GM03348 (cell line): Measurements from ENCODE around the gene CAMTA1.

Experiments
- DNase-seq: peaks from one replicate; pipeline ENCODE4 v3.0.0; 2012; ENCODE audit warnings: low spot score

Gene CAMTA1

DNA sequence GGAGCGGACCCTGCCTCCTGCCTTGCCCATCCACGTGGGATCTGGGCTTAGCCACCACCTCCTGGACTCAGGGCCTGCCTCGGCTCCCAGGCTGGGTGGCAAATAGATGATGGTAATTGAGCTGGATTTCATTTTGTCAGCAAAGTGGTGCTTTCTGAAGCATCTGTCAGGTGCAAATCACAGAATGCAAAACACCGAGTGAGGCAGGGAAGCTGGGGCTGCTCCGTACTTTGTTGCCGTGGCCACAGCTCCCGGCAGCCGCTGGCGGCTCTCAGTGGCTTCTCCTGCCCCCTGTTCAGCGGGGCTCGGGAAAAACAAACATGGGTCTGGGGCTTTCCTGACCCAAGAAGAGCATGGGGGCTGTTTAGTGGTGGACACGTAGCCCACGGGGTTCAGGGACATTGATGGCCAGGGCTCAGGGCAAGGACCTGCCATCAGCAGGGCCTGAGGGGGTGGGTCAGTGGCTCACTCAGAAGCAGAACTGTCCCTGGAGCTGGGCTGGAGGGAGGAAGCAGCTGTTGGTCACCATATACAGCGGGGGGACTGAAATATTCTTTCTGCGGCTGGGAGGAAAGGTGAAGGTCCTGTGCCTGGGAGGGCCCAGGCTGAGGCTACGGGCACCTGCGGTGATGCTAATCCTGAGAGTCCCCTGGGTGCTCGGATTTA, 855.8 kb downstream of the CAMTA1 start:
- no peak for DNase-seq

DNA sequence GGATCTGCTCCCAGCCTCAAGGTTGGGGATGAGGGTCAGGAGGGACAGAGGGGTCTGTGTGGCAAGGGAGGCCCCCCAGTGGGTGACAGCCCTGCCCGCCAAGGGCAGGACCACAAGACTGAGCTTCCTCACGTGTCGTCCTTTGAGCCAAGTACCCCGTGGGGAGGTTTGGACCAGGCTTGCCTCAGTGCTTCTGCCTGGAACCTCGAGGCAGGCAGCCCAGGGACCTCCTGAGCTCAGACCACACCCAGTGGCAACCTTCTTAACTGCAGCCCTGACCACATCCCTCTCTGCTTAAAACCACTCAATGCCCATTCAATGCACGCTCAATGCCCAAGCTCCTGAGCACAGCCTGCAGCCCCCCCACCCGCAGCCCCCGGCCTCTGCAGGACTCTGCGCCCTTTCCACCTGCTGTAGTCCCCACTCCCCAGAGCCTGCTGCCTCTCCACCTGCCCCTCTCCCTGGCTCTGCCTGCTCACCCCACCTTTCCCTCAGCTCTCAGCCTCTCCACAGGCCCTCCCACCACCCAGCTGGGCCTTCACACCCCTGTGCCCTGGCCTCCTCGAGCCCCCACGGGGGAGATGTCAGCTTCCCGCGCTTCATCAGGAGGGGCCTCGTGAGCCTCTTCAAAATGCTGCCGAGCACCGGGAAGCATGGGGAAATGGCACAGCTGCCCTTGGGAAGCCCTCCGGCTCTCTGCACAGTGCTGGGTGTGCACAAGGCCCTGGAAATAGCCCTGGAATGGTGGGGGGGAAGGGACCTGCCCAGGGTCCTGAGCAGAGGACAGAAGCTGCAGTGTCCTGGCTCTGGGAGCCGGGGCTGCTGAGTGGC, 856.5 kb downstream of the CAMTA1 start:
- DNase-seq, result no peak

DNA sequence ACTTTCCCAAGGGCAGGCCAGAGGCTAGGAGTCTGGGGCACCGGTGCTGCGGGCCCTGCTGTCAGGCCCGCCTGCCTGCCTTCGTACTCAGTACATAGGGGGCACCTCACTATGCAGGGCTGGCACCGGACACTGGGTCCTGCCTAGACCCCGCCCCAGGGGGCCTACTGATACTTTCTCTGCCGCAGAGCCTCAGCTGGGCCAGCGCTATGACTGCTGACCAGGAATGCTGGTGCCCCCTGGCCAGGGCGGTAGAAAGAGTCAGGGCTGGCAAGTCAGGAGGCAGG, 857.1 kb downstream of the CAMTA1 start:
- DNase-seq, result no peak

DNA sequence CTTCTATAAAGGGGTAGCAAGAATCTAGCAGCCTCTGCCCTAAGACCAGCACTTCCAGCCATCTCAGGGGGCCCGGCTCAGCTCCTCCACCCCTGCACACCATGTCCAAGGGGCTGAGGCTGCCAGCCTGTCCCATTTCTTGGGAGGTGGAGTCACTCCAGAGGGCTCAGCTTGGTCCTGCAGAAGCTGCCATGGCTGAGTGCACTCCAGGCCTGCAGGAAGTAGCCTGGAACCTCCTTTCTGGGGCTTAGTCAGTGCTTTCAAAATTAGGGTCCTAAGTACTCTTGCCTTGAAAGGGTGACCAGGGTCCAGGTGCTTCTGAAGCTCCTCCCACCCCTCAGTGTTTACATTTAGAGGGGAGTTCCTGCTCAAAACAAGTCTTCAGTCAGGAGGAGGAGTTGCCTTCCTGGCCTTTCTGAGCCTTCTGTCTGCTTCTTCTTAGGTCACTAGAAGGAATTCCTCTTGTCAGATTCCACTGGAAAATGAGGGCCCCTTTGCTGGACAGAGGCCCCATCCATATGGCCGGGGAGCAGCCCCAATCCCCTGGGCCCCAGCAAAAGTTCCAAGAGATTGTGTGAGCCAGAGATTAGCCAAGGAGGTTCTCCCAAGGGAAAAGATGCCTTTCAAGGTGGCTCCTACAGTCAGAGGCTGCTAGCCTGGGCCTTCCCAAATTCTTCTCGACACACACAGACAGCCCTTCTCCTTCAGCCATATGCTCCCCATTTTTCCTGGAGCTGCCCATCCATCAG, 857.7 kb downstream of the CAMTA1 start:
- no peak for DNase-seq

DNA sequence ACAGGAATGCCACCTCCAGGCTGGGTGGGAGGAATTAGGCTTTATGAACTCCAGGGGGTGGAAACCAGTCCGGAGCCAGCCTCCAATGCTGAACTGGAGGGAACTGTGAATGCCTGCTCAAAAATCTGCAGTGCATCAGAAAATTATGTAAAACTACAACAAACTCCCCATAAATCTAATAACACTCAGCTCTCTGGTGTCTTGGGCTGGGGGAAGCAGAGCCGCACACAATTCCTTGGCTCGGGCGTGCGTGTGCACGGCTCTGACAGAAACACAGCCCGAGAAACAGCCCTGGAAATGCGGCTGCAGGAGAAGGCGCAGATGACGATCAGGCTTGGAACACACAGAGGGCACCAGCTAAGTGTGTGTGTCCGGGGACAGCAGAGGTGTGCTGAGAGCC, 858.3 kb downstream of the CAMTA1 start:
- no peak for DNase-seq

DNA sequence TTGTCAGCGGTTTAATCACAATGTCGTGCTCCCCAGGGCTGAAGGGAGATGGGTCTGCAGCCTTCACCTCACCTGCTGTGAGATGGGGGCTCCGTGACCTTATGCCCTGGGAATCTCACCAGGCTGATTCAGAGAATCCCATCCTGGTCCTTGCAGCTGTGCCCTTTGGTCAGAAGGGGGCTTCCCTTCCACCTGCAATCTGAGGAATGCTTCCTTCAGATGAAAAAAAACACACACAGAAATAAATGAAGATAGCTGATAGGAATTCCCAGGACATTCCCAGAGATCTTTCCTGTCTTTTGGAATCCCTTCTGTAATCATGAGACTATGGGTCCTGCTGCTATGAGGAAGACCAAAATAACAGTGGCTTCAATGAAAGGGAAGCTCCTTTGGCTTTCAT, 858.8 kb downstream of the CAMTA1 start:
- DNase-seq, result no peak

DNA sequence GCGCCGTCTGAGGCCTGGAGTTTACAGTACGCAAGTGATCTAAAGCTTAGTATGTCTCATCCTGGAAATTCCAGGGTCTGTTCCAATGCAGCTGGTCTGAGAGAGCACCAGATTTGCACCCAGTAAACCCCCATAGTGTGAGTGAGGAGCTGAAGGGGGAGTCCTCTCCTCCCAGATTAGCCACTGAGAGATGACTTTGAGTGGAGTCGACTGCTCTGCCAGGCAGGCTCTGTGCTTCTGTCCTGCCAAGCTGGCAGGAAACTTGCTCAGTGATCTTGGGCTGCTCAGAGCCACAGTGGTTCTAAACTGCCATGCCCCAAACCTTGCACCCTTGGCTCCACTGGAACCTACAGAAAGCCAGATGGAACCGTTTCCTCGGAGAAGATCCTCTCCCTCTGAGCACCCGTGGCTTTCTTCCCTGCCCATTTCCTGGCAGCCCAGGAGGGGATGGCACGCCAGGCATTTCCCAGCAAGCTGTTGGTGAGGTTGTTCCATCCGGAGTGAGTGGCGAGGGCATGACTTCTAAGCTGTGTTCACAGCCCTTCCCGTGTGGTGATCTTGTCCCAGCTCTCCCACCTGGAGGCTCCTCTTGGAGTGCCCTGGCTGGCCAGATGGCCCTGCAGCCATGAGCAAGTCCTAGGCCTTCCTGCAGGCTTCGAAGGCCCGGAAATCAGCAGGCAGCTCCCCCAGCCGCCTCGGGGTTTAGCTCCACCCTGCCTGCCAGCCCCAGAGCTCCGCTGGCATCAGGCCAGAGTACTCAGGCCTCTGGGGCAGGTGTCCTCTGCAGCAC, 859.9 kb downstream of the CAMTA1 start:
- no peak for DNase-seq

DNA sequence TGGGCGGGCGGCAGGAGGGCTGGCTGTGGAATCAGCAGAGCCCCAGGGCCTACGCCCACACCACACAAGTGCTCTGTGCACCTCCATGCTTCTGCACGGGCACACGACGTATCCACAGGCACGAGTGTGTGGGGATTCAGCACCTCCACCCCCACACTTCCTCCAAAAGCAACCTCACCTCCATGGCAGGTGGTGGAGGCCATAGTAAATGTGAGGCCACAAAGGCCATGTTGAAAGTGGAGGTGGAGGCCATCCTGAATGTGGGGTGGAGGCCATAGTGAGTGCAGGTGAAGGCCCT, 860.4 kb downstream of the CAMTA1 start:
- no peak for DNase-seq

DNA sequence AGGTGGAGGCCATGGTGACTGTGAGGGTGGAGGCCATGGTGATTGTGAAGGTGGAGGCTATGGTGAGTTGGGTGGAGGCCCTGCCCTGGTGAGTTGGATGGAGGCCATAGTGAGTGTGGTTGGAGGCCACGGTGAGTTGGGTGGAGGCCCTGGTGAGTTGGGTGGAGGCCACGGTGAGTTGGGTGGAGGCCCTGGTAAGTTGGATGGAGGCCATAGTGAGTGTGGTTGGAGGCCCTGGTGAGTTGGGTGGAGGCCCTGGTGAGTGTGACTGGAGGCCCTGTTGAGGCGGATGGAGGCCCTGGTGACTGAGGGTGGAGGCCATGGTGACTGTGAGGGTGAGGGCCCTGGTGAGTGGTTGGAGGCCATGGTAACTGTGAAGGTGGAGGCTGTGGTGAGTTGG, 860.9 kb downstream of the CAMTA1 start:
- no peak for DNase-seq

DNA sequence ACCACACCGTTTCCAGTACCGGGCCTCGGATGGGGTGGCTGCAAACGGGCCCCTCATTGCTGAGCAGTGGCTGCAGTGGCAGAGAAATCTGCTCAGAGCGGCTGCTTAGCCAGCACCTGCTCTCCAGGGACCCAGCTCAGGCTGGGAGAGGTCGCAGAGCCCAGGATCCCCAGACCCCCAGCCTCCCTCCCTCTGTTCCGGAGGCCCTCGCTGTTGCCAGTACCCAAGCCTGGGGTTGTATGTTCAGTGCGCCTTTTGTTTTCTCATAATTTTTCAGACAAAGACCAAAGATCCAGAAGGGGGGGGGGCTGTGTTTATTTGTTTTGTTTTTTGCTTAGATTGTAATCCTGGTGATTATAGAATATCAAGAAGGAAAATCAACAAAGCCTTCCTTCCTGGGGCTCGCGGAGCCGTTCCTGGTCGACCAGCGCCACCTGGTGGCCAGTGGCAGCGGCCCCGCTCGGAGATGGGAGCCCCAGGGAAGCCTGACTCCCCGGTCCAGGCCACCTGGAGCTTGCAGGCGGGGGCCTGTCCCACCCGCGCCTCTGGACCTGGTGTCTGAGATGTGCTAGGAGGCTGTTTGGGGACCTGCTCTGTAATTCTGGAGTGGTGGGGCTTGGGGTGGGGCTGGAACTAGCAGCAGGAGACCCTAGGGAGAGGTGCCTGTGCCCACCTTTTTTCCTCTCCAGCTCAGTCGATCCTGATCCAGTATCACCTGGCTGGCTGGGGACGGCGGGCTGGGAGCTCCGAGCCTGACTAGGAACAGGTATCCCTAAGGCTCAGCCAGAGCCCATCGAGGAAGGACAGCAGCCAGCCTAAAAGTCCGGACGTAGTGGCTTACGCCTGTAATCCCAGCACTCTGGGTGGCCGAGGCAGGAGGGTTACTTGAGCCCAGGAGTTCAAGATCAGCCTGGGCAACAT, 862.0 kb downstream of the CAMTA1 start:
- peak; percentile 95 for DNase-seq

DNA sequence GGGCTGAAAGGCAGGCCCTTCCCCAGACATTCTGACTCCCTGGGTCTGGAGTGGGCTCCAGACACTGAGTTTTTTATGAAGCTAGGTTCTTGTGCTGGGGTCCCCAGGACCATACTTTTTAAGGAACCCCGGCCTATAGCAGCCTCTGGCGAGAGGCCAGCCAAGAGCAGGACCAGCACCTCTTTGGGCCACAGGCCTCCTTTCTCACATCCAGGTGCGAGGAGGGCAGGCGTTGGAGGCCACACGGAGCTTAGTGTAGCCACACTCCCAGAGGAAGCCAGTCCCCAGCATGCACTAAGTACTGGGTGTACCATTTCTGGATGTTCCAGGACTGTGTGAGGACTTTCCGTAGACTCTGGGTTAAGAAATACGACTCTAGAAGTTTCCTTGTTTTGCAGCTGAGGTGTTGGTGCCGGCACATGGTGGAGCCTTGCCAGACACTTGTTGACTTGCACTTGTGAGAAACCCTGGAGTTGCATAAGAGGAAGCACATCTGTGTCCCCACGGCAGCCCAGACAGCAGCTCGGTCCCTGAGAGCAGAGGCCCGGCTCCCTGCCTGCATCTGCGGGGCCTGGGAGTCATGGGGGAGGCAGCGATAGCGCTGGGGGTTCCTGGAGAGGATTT, 863.6 kb downstream of the CAMTA1 start:
- DNase-seq, result no peak

DNA sequence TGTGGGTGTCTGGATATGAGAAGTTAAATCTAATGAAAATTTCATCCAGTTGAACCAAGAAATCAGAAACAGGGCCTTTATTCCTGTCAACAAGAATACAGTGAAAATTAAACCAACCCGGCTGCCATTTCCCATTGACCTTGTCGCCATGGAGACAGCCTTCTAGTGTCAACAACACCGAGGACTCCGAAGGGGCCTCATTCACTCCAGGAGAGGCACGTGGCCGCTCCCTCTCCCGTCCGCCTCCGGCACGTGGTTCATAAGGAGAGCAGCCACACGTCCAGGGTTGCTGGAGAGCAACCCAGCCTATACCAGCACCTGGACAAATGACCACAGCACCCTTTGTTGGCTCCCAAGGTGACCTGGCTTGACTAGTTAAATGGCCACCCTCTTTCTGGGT, 865.5 kb downstream of the CAMTA1 start:
- no peak for DNase-seq

DNA sequence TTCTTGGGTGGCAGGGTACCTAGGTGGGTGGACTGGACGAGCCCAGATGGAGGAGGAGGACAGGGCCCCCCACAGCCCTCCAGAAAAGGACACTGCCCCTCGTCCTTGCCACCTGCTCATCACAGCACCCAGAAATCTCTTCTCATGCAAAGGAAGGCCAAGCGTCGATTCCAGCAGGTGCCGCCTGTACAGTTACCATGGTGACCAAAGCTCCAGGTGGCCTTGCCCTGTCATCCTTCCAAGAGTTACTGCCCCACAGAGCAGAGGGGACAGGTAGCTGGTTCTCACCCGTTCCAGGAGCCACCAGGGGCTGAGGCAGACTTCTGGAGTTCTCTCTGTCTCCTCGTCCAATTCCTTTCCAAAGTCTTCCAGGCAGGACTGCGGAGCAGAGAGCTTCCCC, 865.9 kb downstream of the CAMTA1 start:
- DNase-seq, result no peak

DNA sequence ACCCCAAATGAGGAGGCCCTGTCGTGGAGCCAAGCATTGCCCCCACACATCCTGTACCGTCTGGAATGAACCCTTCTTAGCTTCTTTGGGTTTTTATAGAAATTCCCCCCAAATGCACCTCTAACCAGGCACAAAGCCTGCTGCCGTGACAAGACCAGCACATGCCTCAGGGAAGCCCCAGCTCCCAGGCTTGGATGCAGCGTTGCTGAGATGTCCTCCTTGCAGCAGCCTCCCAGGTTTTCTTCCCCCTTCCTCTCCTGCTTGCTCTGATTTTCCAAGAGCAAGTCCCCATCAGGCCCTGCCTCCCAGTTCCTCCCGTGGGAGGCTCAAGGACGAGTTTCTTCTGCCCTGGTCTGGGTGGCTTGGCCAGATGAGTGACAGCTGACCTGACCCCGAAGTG, 866.8 kb downstream of the CAMTA1 start:
- DNase-seq, result no peak

DNA sequence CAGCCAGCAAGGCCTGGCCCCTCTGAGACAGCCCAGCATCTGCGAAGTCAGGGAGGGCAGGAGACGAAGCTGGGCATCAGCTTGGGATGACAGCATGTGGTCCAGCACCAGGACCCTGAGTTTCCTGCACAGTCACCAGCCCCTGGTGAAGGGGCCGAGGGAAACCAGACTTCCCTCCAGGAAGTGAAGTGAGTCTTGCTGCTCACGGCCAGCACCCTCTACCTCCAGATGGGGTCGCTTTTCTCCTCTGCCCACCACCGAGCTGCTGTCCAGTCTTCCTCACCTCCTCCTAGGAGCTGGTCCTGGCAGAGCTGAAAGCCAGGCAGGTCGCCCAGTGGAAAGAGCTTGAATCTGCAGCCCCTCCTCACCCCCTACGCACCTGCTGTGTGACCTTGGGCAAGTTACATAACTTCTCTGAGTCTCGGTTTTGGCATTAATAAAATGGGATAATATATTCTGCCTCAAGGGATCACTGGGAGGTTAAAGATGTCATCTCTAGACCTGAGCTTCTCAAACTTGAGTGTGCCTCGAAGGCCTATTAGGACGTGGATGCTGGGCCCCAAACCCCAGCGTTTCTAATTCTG, 867.4 kb downstream of the CAMTA1 start:
- DNase-seq, result no peak

DNA sequence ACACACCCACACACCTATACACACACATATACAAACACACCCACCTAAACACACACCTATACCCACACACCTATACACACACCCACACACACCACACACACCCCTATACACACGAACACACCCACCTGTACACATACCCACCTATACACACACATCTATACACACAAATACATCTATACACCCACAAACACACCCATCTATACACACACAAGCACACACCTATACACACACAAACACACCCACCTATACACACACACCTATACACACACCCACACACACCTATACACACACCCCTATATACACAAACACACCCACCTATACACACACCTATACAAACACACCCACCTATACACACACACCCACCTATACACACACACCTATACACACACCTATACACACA, 869.5 kb downstream of the CAMTA1 start:
- no peak for DNase-seq

DNA sequence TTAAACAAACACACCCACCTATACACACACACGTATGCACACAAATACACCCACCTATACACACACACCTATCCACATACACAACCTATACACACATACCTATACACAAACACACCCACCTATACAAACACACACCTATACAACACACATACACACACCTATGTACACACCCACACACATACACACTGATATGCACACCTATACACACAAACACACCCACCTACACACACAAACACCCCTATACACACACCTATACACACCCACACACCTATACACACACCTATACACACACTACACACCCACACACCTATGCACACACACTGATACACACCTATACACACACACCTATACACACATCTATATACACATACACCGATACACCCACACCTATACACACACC, 870.1 kb downstream of the CAMTA1 start:
- DNase-seq, result no peak

DNA sequence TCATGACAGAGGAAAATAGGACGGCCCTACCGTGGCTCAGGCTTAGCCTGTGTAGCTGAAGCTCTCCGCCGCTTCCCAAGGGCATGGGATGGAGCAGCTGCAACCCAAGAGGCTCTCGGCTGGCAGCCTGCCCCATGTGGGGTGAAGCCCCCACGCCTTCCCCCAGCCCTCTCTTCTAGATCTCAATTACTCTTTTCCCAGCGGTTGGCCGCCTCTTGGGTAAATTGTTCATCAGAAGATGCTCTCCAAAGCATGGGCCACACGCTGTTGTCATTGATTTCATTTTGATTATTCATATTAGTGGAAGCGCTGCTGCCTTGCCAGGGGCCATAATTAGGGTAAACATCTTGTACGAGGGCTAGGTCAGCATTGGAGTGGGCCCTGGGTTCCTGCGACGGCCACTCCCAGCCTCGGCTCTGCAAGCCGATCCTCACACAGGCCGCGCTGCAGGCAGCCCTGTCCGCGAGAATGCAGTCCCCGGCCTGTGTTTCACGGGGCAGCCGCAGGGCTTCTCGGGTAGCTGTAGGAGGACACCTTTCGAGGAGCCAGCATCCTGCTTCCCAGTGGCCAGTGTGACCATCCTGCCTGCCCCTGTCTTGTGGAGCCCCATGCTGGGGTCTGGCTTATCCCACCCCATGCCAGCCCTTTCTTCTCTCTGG, 871.4 kb downstream of the CAMTA1 start:
- no peak for DNase-seq

DNA sequence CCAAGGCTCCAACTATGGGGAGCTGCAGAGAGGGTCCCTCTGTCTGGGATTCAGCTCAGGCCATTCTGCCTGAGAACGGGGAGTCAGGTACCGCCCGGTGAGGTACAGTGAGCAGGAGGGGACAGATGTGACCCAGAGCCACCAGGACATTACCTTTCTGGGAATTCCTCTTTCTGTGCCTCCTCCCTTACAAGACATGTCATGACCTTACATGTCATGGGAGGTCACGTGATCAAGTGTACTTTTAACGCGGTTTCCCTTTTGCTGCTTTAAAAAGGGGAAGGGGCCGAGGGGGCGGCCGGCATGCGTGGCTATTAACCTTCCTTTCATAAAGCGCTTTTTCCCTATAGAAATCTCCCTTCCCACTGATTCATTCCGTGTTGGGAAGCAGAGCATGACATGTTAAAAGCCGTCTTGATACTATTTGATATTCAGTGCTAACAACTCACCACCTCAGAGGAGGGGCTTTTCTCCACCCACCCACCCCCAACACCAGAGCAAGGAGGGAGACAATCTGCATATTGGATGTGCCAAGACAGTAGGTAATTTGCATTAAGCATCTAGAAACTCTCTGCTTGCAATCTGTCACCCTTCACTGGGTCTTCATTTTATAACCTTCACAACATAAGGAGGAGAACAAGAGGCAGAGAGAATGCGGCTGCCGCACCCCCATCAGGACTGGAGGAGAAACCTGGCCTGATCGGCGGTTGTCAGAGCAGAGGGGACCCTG, 872.2 kb downstream of the CAMTA1 start:
- DNase-seq, result no peak

DNA sequence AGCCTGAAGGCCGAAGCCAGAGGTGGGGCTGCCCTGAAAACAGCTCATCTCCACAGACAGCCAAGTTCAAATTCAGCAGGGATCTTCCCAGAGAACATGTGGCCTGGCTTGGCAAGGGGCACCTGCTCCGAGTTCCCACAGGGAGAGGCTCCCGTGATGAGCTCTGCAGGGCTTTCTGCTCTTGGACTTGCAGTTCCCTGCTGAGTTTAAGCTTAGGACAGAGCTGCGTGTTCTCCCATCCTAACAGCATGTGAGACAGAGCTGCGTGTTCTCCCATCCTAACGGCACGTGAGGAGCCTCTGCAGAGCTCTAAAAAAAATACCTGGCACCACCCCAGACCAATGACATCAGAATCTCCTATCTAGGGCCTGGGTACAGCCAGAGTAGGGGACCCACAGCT, 872.8 kb downstream of the CAMTA1 start:
- DNase-seq, result no peak
